HL-60 (cell line): ENCODE results near the gene BTBD9.

Experiments
- DNase-seq, 2 experiments: peaks; one replicate each; pipeline ENCODE4 v3.0.0-alpha.2; 2010 to 2020; ENCODE audit warnings: low read depth in 1 of 2, low spot score in 1 of 2
- H3K27ac ChIP-seq: fragments of 250-450 bp; sonication (Bioruptor Pico); replicated peaks from 2 replicates; pipeline ENCODE4 v1.5.1; 2020; ENCODE audit warnings: mild to moderate bottlenecking, moderate library complexity
- H3K27me3 ChIP-seq: fragments of 250-450 bp; sonication (Bioruptor Pico); 2 replicates; pipeline ENCODE4 v1.5.1; 2021; ENCODE audit warnings: mild to moderate bottlenecking, moderate library complexity; ENCODE audit not compliant: insufficient read depth, poor library complexity, severe bottlenecking
- H3K4me3 ChIP-seq: replicated peaks from 2 replicates; pipeline ENCODE4 v1.5.1; 2011; ENCODE audit warnings: mild to moderate bottlenecking, control low read depth, low read length; ENCODE audit not compliant: insufficient read depth
- GABPA ChIP-seq: IDR thresholded peaks from 2 replicates; pipeline ENCODE4 v1.6.1; 2012; ENCODE audit warnings: low read depth
- POLR2AphosphoS5 ChIP-seq: IDR thresholded peaks from 2 replicates; pipeline ENCODE4 v1.6.1; 2012; ENCODE audit warnings: low read depth
- SPI1 ChIP-seq: IDR thresholded peaks from 2 replicates; pipeline ENCODE4 v1.6.1; 2012; ENCODE audit warnings: low read depth, mild to moderate bottlenecking, borderline replicate concordance
- TF ChIP-seq, protein P1 (sequence below): IDR thresholded peaks from one replicate; pipeline ENCODE4 v1.5.1; 2011; ENCODE audit warnings: low read length, control low read depth, inconsistent platforms; ENCODE audit not compliant: insufficient read depth
- TF ChIP-seq, protein P2 (sequence below): IDR thresholded peaks from 2 replicates; pipeline ENCODE4 v1.6.1; 2012; ENCODE audit warnings: low read depth; ENCODE audit not compliant: insufficient replicate concordance

Gene BTBD9

DNA sequence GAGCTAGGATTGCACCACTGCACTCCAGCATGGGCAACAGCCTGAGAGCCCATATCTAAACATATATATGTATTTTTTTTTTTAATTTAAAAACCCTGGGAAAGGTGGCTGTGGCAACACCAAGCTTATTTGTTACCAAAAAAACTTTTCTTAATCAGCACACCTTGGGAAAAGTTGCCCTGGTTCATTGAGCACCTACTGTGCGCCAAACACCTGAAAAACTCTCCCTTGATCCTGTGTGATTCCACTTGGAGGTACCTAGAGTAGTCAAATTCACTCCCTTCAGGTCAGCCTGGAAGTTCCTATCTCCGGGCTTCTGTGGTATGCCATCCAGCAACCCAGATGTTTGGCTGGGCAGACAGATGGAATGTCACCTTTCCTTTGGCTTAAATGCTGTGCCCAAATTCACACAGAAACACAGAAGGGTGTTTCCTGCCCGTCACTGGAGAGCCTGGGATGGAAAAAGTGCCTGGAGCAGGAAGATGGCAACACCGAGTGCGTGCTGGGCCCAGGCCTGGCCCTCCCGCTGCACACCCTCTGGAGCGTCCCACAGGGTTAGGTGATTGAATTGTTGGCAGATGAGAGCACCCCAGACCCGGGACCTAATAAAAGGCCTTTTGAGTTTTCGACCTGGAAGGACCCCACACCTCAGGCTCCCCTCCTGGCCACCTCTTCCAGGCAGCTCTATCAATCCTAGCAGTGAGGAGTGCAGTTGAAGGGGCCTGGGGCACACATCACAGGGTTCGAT, 482.7 kb downstream of the BTBD9 start:
- no peak for DNase-seq
- TF ChIP-seq POLR2AphosphoS5: no peak
- TF ChIP-seq, protein P1, sequence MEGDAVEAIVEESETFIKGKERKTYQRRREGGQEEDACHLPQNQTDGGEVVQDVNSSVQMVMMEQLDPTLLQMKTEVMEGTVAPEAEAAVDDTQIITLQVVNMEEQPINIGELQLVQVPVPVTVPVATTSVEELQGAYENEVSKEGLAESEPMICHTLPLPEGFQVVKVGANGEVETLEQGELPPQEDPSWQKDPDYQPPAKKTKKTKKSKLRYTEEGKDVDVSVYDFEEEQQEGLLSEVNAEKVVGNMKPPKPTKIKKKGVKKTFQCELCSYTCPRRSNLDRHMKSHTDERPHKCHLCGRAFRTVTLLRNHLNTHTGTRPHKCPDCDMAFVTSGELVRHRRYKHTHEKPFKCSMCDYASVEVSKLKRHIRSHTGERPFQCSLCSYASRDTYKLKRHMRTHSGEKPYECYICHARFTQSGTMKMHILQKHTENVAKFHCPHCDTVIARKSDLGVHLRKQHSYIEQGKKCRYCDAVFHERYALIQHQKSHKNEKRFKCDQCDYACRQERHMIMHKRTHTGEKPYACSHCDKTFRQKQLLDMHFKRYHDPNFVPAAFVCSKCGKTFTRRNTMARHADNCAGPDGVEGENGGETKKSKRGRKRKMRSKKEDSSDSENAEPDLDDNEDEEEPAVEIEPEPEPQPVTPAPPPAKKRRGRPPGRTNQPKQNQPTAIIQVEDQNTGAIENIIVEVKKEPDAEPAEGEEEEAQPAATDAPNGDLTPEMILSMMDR: no peak
- TF ChIP-seq SPI1: no peak
- TF ChIP-seq GABPA: no peak
- TF ChIP-seq, protein P2, sequence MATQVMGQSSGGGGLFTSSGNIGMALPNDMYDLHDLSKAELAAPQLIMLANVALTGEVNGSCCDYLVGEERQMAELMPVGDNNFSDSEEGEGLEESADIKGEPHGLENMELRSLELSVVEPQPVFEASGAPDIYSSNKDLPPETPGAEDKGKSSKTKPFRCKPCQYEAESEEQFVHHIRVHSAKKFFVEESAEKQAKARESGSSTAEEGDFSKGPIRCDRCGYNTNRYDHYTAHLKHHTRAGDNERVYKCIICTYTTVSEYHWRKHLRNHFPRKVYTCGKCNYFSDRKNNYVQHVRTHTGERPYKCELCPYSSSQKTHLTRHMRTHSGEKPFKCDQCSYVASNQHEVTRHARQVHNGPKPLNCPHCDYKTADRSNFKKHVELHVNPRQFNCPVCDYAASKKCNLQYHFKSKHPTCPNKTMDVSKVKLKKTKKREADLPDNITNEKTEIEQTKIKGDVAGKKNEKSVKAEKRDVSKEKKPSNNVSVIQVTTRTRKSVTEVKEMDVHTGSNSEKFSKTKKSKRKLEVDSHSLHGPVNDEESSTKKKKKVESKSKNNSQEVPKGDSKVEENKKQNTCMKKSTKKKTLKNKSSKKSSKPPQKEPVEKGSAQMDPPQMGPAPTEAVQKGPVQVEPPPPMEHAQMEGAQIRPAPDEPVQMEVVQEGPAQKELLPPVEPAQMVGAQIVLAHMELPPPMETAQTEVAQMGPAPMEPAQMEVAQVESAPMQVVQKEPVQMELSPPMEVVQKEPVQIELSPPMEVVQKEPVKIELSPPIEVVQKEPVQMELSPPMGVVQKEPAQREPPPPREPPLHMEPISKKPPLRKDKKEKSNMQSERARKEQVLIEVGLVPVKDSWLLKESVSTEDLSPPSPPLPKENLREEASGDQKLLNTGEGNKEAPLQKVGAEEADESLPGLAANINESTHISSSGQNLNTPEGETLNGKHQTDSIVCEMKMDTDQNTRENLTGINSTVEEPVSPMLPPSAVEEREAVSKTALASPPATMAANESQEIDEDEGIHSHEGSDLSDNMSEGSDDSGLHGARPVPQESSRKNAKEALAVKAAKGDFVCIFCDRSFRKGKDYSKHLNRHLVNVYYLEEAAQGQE: no peak
- Histone ChIP-seq H3K27ac (no peak overlapping the region), H3K4me3 (no peak overlapping the region), H3K27me3 (no peaks in the 10 kb centered on the region)

DNA sequence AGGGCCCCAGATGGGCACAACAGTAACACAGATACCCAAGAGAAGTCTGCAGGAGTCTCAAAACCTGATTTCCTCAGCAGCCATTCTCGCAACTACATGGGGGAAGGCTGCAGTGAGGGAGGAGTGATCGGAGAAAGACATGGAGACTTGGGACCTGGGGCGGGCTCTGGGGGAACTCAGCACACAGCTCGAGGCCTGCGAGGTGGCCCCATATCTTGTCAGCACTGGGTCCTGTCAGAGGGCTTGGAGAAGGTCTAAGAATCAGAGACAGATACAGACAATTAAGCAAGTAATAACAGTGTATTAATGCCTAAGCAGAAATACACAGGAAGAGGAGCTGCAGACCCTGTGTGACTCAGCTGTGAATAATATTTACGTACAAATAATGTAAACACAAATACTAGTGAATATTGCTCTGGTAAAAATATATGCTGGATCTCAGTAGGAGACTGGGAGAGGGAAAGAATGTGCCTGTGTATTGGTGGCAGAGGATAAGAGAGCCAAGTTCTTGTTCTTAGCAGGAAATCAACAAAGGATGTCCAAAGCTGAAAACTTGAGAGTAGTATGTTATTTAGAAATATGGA, 484.0 kb downstream of the BTBD9 start:
- Histone ChIP-seq H3K27me3 (no peaks in the 10 kb centered on the region), H3K4me3 (no peak overlapping the region), H3K27ac (no peak overlapping the region)
- TF ChIP-seq, protein P1: no peak
- no peak for TF ChIP-seq GABPA
- no peak for TF ChIP-seq SPI1
- no peak for DNase-seq

DNA sequence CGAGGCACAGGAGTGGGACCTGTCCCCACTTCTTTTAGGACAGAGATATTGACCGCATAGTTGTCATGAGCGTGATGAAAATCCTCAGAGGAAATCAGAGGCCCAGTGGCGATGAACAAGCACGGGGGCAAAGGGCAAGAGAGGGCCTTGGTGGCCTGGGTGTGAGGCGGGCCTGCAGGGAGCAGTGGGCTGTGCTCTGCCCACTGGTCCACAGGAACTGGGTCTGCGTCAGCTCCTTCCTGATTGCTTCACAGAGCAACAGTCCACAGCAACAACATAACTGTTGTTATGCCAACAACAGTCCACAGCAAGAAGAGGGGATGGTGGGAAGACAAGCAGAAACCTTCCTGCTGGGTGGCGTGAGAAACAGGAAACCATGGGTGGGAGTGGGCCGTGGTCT, 484.6 kb downstream of the BTBD9 start:
- no peak for TF ChIP-seq POLR2AphosphoS5
- TF ChIP-seq SPI1: no peak
- TF ChIP-seq, protein P2: no peak
- no peak for TF ChIP-seq GABPA
- no peak for DNase-seq
- Histone ChIP-seq H3K27me3 (no peaks in the 10 kb centered on the region), H3K27ac (no peak overlapping the region), H3K4me3 (no peak overlapping the region)

DNA sequence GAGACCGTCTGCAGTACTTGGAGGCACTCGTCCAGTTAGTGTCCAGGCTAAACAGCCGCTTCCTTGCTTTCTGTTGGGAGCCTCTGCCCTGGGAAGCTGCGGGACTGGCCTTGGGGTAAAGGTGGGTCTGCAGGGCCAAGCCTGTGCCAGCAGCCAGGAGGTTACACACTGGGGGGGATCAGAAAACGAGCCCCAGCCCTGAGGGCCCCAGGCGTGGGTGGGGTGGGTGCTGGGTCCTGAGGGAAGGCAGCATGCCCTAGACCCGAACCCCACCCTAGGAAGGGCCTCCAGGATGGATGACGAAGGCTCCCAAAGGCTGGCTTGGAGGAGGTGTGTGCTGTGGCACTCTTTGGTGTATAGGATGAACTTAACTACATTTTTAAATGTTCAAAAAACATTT, 485.0 kb downstream of the BTBD9 start:
- Histone ChIP-seq H3K27me3 (no peaks in the 10 kb centered on the region), H3K27ac (no peak overlapping the region)

More for the DNA sequence above, 485.0 kb downstream of the BTBD9 start:
- no peak overlapping the region for H3K4me3 ChIP-seq
- no peak for TF ChIP-seq GABPA
- no peak for TF ChIP-seq POLR2AphosphoS5
- TF ChIP-seq, protein P2: no peak
- TF ChIP-seq SPI1: no peak
- TF ChIP-seq, protein P1: no peak
- DNase-seq: no peak
